ENCODE measurements around the gene GMDS.

GMDS gene

DNA sequence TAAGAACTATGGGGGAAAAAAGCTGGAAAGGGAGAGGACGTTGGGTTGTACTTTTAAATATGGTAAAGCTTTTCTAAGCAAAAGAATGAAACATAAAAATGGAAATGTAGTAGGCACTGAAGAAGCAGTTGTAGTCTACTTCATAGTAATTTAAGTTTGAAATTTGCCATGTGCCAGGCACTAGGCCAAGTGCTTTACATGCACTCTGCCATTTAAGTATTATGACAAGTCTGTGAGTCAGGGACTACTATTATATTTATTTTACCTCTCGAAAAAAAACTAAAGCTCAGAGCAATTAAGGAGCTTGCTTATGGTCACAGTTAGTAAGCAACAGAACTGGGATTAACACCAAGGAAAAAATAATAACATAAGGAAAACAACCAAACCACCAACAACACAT is 257.8 kb downstream of the GMDS start:
- DNase-seq (ENCODE audit: low read depth), result no peak

DNA sequence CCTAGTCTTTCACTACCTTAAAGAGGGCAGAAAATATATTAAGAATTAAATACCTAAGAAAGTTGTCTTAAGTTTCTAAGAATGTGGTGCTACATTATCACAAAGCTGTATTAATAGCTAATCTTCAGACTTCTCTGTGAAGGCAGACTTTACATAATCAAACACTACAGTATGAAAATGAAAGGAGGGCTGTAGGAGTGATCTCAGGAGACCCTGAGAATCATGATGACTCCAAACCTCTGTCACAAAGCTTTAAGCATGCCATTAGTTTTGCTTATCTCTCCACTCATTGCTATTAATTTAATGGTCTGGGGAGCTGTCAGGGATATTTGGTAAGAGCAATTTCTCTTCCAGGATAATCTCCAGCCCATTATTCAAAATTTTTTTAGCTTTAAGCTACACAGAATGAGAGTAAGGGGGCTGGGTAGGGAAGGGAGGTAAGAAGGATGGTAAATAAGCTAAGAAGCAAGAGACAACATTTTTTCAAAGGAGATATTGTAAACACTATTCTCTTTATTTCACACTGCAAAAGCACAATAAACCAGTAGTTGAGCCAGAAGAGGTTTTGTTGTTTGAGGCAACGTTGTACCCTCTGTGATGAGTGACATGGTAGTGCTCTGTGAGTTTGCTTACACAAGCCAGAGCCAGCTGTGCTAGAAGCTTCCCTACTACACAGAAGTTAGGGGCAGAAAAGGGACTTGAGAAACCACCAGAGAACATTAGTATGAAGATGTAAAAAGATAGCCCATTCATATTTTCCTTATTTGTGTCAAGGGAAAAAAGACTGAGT is 258.8 kb downstream of the GMDS start:
- no peak for DNase-seq (ENCODE audit: low read depth)

DNA sequence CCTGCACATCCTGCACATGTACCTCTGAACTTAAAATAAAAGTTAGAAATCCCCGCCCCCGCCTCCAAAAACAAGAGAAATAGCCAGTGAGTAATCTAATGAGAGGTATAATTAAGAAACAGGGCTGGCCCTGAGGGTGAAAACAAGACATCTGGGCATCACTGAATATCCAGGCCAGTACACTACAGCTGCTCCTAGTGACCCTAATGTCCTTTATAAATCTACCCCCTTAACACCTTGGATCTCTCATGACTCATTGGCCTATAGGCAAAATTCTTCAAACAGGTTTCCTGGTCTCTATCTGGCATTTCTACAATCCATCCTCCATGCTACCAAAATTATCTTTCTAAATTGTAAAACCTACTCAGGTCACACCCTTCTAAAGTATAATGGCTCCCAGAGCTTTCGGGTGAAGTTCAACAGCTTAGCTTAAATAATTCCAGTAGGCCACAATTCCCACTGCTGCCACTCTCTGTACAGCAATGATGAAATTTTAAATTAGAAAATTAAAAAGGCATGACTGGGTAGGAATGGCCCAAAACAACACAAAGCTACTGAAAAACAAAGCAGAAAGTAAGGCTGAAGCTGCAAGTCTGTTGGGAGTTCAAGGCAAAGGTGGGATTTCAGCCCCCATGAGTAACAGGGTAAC is 260.9 kb downstream of the GMDS start:
- DNase-seq (ENCODE audit: low read depth), result no peak

DNA sequence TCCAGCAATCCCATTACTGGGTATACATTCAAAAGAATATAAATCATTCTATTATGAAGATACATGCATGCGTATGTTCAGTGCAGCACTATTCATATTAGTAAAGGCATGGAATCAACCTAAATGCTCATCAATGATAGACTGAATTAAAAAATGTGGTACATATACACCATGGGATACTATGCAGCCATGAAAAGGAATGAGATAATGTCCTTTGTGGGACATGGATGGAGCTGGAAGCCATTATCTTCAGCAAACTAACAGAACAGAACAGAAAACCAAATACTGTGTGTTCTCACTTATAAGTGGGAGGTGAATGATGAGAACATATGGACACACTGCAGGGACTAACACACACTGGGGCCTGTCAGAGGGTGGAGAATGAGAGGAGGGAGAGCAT is 261.6 kb downstream of the GMDS start:
- no peak for DNase-seq (ENCODE audit: low read depth)

GRCh38 chr6:1972962-1973361 is 272.4 kb downstream of the GMDS start:
- DNase-seq (ENCODE audit: low read depth), result no peak

DNA sequence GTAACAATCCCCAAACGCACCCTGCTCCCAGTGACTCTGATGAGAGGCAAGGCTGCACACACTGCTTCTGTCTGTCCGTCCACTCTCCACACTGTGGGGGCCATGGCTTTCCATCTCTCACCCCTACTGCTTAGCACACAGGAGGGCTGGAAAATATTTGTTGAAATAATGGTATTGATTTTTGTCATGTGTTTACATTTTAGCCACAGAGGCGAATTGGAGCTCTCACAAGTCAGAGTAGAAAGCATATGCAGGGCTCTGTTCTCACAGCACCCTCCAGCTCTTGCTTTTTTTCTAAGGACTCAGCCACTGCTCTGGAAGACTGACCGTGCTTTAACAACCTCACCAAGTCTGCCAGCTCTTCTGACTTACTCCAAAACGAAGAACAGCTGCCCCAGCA is 273.8 kb downstream of the GMDS start:
- DNase-seq (ENCODE audit: low read depth), result no peak

DNA sequence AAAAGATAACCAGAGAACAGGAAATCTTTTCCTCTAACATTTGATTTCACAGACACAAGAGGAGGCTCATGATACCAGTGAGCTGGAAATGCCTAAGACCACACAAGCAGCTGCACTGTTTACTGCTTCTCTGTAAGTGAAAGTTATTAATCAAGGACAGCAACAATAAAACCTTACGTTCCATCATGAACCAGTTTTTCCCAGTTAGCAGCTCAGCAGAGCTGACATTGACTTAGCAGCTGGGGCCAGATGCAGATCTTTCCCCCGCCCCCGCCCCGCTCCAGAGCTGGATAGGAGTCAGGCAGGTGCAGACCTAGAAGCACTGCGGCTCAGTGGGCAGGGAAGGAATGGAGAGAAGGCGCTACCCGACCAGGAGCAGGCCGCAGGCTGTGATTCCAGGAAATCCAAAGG is 275.2 kb downstream of the GMDS start:
- DNase-seq (ENCODE audit: low read depth), result no peak

GRCh38 chr6:1966713-1967112 is 278.7 kb downstream of the GMDS start:
- DNase-seq (ENCODE audit: low read depth), result no peak

DNA sequence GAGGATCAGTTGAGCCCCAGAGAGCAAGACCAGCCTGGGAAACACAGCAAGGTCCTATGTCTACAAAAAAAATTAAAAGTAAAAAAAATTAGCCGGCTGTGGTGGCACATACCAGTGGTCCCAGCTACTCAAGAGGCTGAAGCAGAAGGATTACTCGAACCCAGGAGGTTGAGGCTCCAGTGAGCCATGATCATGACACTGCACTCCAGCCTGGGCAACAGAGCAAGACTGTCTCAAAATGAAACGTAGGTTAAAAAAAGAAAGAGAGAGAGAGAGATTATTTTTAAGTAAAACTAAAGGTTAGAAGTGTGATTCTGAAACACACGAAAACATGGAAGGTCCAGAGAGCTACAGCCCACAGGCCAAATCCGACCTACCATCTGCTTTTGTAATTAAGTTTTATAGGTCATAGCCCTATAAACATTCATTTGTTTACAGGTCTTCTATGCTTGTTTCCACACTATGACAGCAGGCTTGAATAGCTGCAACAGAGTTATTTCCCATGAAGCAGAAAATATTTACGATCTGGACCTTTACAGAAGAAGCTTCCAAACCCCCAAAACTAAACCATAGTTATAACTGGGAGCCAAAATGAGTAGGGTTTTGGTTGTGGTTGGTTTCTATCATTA is 279.7 kb downstream of the GMDS start:
- no peak for DNase-seq (ENCODE audit: low read depth)

GRCh38 chr6:1963596-1963995 is 281.8 kb downstream of the GMDS start:
- no peak for DNase-seq (ENCODE audit: low read depth)

- DNase-seq (ENCODE audit: low read depth), result no peak
Observed at GRCh38 chr6:1962201-1962600, 283.2 kb downstream of the GMDS start.

- no peak for DNase-seq (ENCODE audit: low read depth)
Observed at GRCh38 chr6:1960486-1961142, 284.8 kb downstream of the GMDS start.

DNA sequence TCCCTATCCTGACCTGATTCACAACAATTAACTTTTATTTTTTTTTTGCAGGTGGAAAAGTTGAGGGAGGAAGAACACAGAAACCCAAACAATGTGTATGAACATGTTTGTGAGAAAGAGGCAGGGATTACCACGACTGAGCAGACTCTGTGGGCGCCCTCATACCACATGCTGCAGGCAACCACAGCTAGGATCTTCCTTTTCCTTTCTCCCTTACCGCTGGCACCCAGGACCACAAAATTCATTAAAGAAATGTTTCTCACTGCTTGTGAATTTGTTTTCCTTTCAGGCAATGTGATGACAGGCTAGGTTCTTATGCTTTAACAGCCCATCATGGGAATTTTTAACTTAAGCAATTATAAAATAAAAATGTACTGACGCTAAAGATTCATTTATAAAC is 287.1 kb downstream of the GMDS start:
- DNase-seq (ENCODE audit: low read depth), result no peak

DNA sequence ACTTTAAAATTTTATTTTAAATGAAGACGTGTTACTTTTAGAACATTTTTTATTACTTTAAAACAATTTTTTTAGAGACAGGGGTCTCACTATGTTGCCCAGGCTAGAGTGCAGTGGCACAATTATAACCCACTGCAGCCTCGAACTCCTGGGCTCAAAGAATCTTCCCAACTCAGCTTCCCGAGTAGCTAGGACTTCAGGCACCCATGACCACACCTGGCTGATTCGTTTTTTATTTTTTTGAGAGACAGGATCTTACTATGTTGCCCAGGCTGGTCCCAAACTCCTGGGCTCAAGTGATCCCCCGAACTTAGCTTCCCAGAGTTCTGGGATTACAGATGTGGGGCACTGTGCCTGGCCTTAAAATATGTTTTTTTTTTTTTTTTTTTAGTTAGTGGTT is 287.7 kb downstream of the GMDS start:
- DNase-seq (ENCODE audit: low read depth), result no peak

GRCh38 chr6:1952740-1953360 is 292.6 kb downstream of the GMDS start:
- no peak for DNase-seq (ENCODE audit: low read depth)

DNA sequence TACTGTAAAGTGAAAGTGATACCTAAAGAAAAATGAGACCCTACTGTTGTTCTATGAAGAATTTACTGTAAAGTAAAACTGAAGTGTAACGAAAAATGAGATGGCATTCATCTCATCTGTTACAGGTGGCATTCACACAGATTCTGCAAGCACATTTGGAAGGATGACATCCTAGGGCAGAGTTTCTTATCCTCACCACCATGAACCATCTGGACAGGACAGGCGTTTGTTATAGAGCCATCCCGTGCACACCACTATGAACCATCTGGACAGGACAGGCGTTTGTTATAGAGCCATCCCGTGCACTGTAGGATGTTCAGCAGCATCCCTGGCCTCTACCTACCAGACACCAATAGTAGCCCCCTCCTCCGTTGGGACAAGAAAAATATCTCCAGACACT is 294.8 kb downstream of the GMDS start:
- DNase-seq (ENCODE audit: low read depth), result no peak

- DNase-seq (ENCODE audit: low read depth), result no peak
Observed at GRCh38 chr6:1949538-1949937, 295.9 kb downstream of the GMDS start.

DNA sequence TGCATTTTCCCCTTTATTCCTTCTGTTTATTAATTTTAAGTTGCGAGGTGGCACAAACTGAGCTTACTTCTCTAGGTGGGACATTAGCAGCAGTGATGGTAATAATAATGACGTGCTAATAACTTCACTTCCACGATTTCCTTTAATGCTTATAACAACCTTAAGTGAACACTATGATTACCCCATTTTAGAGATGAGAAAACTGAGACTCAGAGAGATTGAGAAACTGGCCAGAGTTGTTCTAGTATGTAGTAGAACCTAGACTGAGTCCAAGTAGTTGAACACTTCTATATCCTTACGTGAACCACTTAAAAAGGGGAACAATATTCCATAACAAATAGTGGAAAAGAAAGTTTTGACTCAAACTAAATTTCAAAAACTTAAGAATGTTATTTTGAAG is 297.5 kb downstream of the GMDS start:
- no peak for DNase-seq (ENCODE audit: low read depth)

- no peak for DNase-seq (ENCODE audit: low read depth)
Observed at GRCh38 chr6:1946583-1946982, 298.8 kb downstream of the GMDS start.

DNA sequence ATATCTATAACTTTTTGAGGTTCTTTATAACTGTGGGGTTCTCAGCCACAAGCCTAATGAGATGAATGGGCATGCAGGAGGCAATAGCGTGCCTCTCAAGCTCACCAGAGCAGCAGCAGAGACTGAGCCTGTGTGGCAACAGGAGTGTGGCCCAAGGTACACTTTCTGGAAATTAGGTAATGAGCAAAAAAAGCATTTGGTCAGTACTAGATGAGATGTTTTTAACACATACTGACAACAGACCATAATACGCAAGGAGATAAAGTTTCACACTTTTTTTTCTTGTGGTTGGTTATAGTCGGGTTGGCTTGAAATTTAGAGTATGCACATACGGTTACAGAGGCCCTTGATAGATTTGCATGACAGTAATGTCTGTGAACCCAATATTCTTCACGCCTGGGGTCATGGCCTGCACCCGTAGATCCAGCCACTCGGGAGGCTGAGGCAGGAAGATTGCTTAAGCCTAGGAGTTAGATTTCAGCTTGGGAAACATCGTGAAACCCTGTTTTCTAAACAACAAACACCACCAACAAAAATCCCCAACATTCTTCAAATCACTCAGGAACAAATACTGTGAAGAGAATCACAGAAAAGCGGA is 300.1 kb downstream of the GMDS start:
- DNase-seq (ENCODE audit: low read depth), result no peak

DNA sequence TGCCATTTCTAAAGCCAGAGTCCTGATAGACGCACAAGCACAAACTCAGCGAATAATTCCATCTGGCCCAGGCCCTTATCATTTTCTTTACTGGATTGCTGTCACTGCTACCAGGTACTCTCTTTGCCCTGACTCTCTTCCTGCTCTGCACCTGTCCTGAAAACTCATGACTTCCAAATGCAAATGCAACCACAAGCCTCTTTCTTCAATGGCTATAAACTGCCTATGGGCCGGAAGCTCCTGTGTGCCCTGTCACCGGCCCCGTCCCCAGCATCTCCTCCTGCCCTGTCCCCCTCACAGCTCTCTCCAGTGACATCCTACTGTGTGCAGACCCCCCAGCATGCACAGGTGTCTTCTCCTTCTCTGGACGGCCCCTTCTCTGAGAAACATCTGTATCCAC is 302.6 kb downstream of the GMDS start:
- no peak for DNase-seq (ENCODE audit: low read depth)

DNA sequence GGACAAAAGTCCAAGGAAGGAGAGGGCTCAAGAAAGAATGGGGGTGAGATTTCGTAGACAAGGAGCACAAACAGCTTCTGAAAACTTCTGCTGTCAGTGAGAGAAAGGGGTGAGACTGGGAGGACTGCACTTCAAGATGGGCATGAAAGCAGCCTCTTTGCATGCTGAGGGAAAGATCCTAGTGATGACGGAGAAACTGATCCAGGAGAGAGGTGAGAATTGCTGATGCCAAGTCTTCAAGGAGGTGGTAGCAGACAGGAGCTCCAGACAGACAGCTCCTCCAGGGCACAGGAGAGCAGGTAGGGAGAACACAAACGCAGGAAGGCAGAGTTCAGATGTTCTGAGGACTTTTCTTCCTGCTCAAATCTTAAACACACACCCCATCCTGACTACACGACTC is 303.9 kb downstream of the GMDS start:
- no peak for DNase-seq (ENCODE audit: low read depth)
